Stimulated activated CD4-positive, alpha-beta T cell treated with anti-CD3 and anti-CD28 coated beads, Interleukin-12 subunit alpha, Interleukin-12 subunit beta, amount 100 ng/mL, for 4 hours (primary cell): ENCODE data around the gene PDE4D.
"Not testable (repeated sequence)": the region's sequence is repeated elsewhere in the genome, so short reads cannot be mapped to it uniquely, and the experiment has no call there.

ENCODE experiments used
- DNase-seq: peaks from one replicate; pipeline ENCODE4 v3.0.0-alpha.2; 2020

PDE4D gene

GRCh38 chr5:59767681-59768151 lies 125.8 kb downstream of the PDE4D start:
- DNase-seq = no peak

- no peak for DNase-seq
Observed at GRCh38 chr5:59767211-59767605, 126.3 kb downstream of the PDE4D start.

GRCh38 chr5:59766427-59767210 lies 126.9 kb downstream of the PDE4D start:
- DNase-seq = no peak

- no peak for DNase-seq
Observed at GRCh38 chr5:59765446-59765845, 128.1 kb downstream of the PDE4D start.

GRCh38 chr5:59764361-59764760 lies 129.2 kb downstream of the PDE4D start:
- no peak for DNase-seq

- no peak for DNase-seq
Observed at GRCh38 chr5:59763541-59763940, 130.0 kb downstream of the PDE4D start.

- not testable (repeated sequence) for DNase-seq
Observed at GRCh38 chr5:59762232-59762631, 131.3 kb downstream of the PDE4D start.

GRCh38 chr5:59760785-59761348 lies 132.7 kb downstream of the PDE4D start:
- no peak for DNase-seq

GRCh38 chr5:59759600-59760351 lies 133.8 kb downstream of the PDE4D start:
- DNase-seq = no peak

- DNase-seq = no peak
Observed at GRCh38 chr5:59758566-59758965, 135.0 kb downstream of the PDE4D start.

GRCh38 chr5:59757442-59757841 lies 136.1 kb downstream of the PDE4D start:
- no peak for DNase-seq

- DNase-seq = no peak
Observed at GRCh38 chr5:59756373-59757035, 137.0 kb downstream of the PDE4D start.

GRCh38 chr5:59755476-59755875 lies 138.1 kb downstream of the PDE4D start:
- no peak for DNase-seq

- DNase-seq = no peak
Observed at GRCh38 chr5:59753599-59753998, 139.9 kb downstream of the PDE4D start.

- DNase-seq = no peak
Observed at GRCh38 chr5:59749782-59750520, 143.6 kb downstream of the PDE4D start.

- not testable (repeated sequence) for DNase-seq
Observed at GRCh38 chr5:59748036-59748663, 145.4 kb downstream of the PDE4D start.

GRCh38 chr5:59746241-59746765 lies 147.2 kb downstream of the PDE4D start:
- DNase-seq = no peak

- DNase-seq = no peak
Observed at GRCh38 chr5:59745415-59745863, 148.1 kb downstream of the PDE4D start.

- DNase-seq = no peak
Observed at GRCh38 chr5:59744531-59744992, 149.0 kb downstream of the PDE4D start.

- DNase-seq = no peak
Observed at GRCh38 chr5:59741599-59741998, 151.9 kb downstream of the PDE4D start.

GRCh38 chr5:59738024-59738423 lies 155.5 kb downstream of the PDE4D start:
- no peak for DNase-seq

GRCh38 chr5:59732806-59733205 lies 160.7 kb downstream of the PDE4D start:
- DNase-seq = no peak
